HG03442 (cell line): ENCODE measurements around the gene OPRM1.
A peak's percentile ranks its signal among the peaks of the same experiment; 100 is the strongest.

ENCODE experiments used
- ATAC-seq: cut with Tn5 transposase; IDR thresholded peaks from one replicate; pipeline ENCODE4 v1.9.1; 2021; ENCODE audit warnings: mild to moderate bottlenecking, moderate library complexity; ENCODE audit not compliant: unreplicated experiment

The OPRM1 gene

DNA sequence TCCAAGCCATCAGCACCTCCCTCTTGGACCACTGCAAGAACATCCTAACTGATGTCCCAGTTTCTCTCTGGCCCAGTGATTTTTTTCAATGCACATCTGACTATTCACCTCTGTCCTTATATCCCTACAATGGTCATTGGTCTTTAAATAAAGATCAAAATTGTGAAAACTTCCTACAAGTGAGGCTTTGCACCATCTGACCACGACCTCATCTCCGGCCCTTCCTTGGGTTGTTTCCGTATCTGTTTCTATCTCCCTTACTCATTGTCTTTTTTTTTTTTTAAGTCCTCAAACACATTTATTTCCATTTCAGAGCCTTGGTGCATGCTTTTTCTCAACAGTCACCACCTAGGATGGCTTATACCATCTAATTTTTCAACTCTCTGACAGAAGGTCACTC is 229.4 kb downstream of the OPRM1 start:
- no peak for ATAC-seq

GRCh38 chr6:154274168-154274567 is 235.1 kb downstream of the OPRM1 start:
- no peak for ATAC-seq

- peak; percentile 57 for ATAC-seq
Observed at GRCh38 chr6:154276810-154277628, 238.0 kb downstream of the OPRM1 start.

DNA sequence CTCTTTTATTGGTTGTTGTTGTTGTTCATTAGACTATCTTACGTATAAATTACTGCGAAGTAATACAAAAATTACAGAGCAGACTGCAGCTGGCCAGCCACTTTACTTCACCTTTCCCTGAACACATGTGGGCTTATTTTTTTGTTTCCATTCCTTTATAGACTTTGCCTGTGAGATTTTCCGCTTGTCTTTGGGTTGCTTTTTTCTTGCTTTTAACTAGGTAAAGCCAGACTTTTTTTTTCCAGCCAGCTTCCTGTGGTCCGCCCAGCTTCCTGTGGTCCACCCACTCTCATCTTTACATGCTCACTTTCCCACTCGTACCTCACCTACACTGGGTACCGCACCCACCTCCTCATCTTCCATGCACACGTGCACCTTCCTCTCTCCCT is 238.6 kb downstream of the OPRM1 start:
- ATAC-seq = peak; percentile 47

- ATAC-seq = no peak
Observed at GRCh38 chr6:154280521-154280920, 241.5 kb downstream of the OPRM1 start.

DNA sequence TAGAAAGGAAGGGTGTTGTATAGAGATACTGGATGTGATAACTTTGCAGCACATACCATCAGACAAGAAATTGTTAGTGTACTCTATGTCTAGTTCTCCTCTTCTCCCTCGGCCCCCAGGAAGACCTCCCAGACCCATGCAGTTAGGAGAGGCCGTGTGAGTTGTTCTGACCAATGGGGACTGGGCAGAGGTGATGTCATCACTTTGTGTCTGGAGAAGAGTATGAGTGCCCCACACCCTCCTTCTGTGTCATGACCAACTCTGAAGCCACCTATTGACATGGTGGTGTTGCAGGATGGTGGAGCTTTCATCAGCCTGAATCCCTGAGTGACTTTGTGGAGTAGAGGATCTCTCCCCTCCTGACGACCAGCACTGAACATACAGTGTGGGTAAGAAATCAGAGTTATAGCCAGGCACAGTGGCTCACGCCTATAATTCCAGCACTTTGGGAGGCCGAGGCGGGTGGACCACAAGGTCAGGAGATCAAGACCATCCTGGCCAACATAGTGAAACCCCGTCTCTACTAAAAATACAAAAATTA is 245.3 kb downstream of the OPRM1 start:
- ATAC-seq = no peak

DNA sequence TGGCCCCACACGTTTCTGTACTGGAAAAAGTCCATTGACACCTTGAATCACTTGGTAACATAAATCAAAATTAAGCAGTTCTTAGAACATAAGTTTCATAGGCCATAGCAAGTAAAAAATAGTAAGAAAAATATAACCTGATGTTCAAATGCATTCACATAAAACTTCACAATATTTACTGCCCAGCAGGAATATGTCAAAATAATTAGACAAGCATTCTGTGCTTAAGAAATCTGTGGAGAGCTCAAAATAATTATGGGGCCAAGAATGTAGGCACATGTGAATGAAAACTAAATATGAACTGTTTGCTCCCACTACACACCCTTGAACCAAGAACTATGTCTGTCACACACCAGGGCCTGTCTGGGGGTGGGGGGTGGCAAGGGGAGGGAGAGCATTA is 246.8 kb downstream of the OPRM1 start:
- no peak for ATAC-seq

DNA sequence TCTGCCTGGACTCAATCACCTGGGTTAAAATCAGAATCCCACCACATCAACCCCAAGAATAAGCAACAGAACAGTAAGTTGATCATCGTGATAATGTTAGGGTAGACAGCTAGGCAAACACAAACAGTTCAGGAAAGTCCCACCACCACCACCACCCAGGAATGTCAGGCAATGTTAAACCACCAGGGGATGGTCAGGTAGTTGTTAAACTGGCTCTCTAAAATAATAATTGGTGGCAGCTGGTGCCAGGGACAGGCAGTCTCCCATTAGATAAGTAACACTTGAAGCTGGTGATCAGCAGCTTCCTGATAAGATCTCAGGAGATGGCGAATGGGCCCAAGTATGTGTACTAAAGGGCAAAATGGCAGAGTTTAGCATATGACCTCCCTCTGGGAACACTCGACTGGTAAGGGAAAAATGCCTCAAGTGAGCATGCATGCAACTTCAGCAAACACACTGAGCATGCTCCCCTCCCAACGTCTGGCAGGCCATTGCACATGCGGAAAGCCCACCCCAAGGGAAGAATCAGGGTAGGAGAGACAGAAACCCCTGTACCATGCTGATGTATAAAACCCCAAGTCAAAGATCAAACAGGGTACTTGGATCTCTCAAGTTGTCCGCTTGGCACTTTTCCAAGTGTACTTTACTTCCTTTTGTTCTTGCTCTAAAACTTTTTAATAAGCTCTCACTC is 250.9 kb downstream of the OPRM1 start:
- peak; percentile 41 for ATAC-seq

DNA sequence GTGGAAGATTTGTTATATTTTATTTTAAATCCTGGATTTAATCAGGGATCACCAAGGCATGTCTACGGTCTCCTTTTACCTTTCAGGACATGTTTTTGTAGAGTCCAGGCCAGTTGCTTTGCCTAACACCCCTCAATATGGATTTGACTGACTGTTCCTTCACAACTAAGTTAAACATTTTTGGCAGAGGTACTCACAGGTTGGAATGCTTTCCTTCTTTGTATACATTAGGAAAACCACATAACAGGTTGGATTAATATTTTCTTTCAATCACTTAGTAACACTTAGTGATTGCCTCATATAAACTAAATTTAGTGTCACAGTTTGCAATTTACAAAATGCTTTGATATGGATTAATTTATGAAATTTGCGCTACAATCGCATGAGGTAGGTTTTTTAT is 253.0 kb downstream of the OPRM1 start:
- ATAC-seq = no peak

DNA sequence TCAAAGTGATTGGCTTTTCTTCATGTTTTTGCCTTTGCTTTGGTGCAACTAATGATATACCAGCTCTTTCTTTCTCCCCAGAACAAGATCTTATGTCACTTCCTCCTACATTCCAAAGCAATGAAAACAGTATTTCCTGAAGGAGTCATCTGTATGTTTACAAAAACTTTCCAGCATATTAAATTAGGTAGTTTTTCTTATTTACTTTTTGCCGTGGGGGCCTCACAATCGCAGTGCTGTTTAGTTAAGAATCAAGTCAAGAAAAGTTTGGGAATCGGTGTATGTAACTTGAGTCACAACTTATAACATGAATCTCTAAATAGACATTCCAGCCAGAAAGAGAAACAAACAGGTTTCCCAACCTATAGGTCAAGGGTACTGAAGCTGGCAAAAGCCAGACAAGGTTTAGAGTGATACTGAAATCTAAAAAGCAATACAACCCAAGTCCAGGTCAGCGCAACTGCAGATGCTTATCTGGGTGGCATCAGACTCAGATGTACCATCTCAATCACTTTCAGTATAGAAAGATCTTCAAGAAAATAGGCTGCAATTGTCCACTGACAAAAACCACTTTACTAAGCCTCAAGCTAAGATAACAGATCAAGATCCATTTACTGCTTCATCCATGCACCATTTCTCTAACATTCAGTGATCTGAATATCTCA is 253.9 kb downstream of the OPRM1 start:
- ATAC-seq = no peak

GRCh38 chr6:154295733-154296132 is 256.7 kb downstream of the OPRM1 start:
- ATAC-seq = no peak
